GM12878 (cell line): ENCODE data around the gene TADA3. TPM values are rescaled to one million over a fixed set of nuclear protein-coding genes. Genes with fewer than 3 reads are reported as not detected.
A peak's percentile ranks its signal among the peaks of the same experiment; 100 is the strongest.

ENCODE experiments used
- ATF7 ChIP-seq: fragments of 450-650 bp; IDR thresholded peaks from 2 replicates; pipeline ENCODE4 v1.6.1; 2016; ENCODE audit warnings: low read depth, mild to moderate bottlenecking
- BCL11A ChIP-seq: IDR thresholded peaks from 2 replicates; pipeline ENCODE4 v1.6.1; 2011; ENCODE audit warnings: low read depth, low read length
- BRCA1 ChIP-seq: IDR thresholded peaks from 2 replicates; pipeline ENCODE4 v1.6.1; 2011; ENCODE audit warnings: low read depth, low read length, improper control_type of control experiment
- CHD2 ChIP-seq: IDR thresholded peaks from 2 replicates; pipeline ENCODE4 v1.6.1; 2011; ENCODE audit warnings: low read depth, low read length, improper control_type of control experiment, borderline replicate concordance
- EP300 ChIP-seq, 2 experiments: fragments of 150-350 bp in 1 of 2; IDR thresholded peaks; 2 replicates each; pipeline ENCODE4 v1.6.1; 2011 to 2012; ENCODE audit warnings: low read depth in 2 of 2, low read length in 2 of 2, borderline replicate concordance in 1 of 2, improper control_type of control experiment in 1 of 2, inconsistent platforms in 1 of 2; ENCODE audit not compliant: control insufficient read depth in 1 of 2
- ETV6 ChIP-seq, 2 experiments: fragments of 450-650 bp in 1 of 2; IDR thresholded peaks in 1 of 2; conservative IDR thresholded peaks in 1 of 2; 2 replicates each; pipeline ENCODE4 v1.6.1; 2014; ENCODE audit warnings: antibody characterized with exemption in 1 of 2, borderline replicate concordance in 1 of 2, low read depth in 1 of 2, mild to moderate bottlenecking in 1 of 2, moderate library complexity in 1 of 2
- FOXM1 ChIP-seq: IDR thresholded peaks from 2 replicates; pipeline ENCODE4 v1.6.1; 2012; ENCODE audit warnings: low read depth, mild to moderate bottlenecking, inconsistent platforms, low read length, moderate library complexity
- HDGF ChIP-seq: fragments of 450-650 bp; IDR thresholded peaks from 2 replicates; pipeline ENCODE4 v1.6.1; 2016; ENCODE audit warnings: antibody characterized with exemption
- LARP7 ChIP-seq: fragments of 450-650 bp; IDR thresholded peaks from 2 replicates; pipeline ENCODE4 v1.6.1; 2017; ENCODE audit warnings: mild to moderate bottlenecking
- MTA2 ChIP-seq: fragments of 450-650 bp; IDR thresholded peaks from 2 replicates; pipeline ENCODE4 v1.6.1; 2016; ENCODE audit warnings: low read depth, mild to moderate bottlenecking, moderate library complexity
- NR2C1 ChIP-seq: fragments of 450-650 bp; IDR thresholded peaks from 2 replicates; pipeline ENCODE4 v1.6.1; 2017; ENCODE audit warnings: antibody characterized with exemption, mild to moderate bottlenecking, moderate library complexity
- NR2C2 ChIP-seq: IDR thresholded peaks from 2 replicates; pipeline ENCODE4 v1.6.1; 2011; ENCODE audit warnings: borderline replicate concordance, low read depth; ENCODE audit not compliant: control insufficient read depth, insufficient read length
- NR2F1 ChIP-seq: fragments of 450-650 bp; conservative IDR thresholded peaks from 2 replicates; pipeline ENCODE4 v1.6.1; 2017; ENCODE audit warnings: mild to moderate bottlenecking
- POLR2AphosphoS2 ChIP-seq: IDR thresholded peaks from 2 replicates; pipeline ENCODE4 v1.6.1; 2011; ENCODE audit warnings: low read depth, mild to moderate bottlenecking, low read length, improper control_type of control experiment, moderate library complexity
- SP1 ChIP-seq: IDR thresholded peaks from one replicate; pipeline ENCODE4 v1.6.1; 2011; ENCODE audit warnings: low read depth, low read length
- SREBF1 ChIP-seq: IDR thresholded peaks from 2 replicates; pipeline ENCODE4 v1.6.1; 2012; ENCODE audit warnings: mild to moderate bottlenecking, low read length
- TCF12 ChIP-seq: IDR thresholded peaks from 2 replicates; pipeline ENCODE4 v1.6.1; 2011; ENCODE audit warnings: low read depth, mild to moderate bottlenecking, low read length
- polyA plus RNA-seq, 11 experiments: library from polyadenylated mRNA; depleted of rRNA in 4 of 11; unstranded in 6 of 11; stranded (reverse) in 5 of 11; fragments of >200 nt; fragmentation: Nextera tagmentation in 4 of 11; fragmentation: Illumina TruSeq in 1 of 11; extraction: Ambion mirVana in 4 of 11; extraction: Trizol in 1 of 11; gene quantifications; 1 replicate in 1 of 11; 2 replicates in 10 of 11; pipeline versions ENCODE4 v1.2.1 to v1.2.3, GENCODE V29; 2011 to 2016; ENCODE audit warnings: inconsistent platforms in 2 of 11, missing spikeins in 2 of 11, low read depth in 1 of 11
- total RNA-seq, 4 experiments: library from RNA; depleted of rRNA in 3 of 4; stranded (reverse); fragments of >200 nt in 3 of 4; fragmentation: Illumina TruSeq in 1 of 4; extraction: Trizol in 1 of 4; gene quantifications; 2 replicates each; pipeline versions ENCODE4 v1.2.1 to v1.2.3, GENCODE V29; 2013 to 2021
- TF ChIP-seq, protein P1 (sequence below): fragments of 450-650 bp; IDR thresholded peaks from 2 replicates; pipeline ENCODE4 v1.6.1; 2017; ENCODE audit warnings: low read depth, mild to moderate bottlenecking, moderate library complexity
- TF ChIP-seq, protein P2 (sequence below): IDR thresholded peaks from 2 replicates; pipeline ENCODE4 v1.6.1; 2012; ENCODE audit warnings: low read depth, low read length, improper control_type of control experiment
- TF ChIP-seq, protein P3 (sequence below): IDR thresholded peaks from 2 replicates; pipeline ENCODE4 v1.6.1; 2011; ENCODE audit warnings: low read depth, mild to moderate bottlenecking, low read length, moderate library complexity, borderline replicate concordance; ENCODE audit errors: extremely low read depth
- TF ChIP-seq, protein P4 (sequence below): IDR thresholded peaks from 2 replicates; pipeline ENCODE4 v1.6.1; 2011; ENCODE audit warnings: low read depth, low read length, improper control_type of control experiment, borderline replicate concordance
- TF ChIP-seq, protein P5 (sequence below): fragments of 450-650 bp; IDR thresholded peaks from 2 replicates; pipeline ENCODE4 v1.6.1; 2018; ENCODE audit warnings: mild to moderate bottlenecking, low read depth, moderate library complexity; ENCODE audit not compliant: partially characterized antibody

TADA3 gene
- total and polyA plus RNA-seq, 10 of the 15 experiments (the other 5 are each of a cell fraction or from before 2014, with no cell fraction given): 2.6 to 71.2 (median 51.0) TPM

DNA sequence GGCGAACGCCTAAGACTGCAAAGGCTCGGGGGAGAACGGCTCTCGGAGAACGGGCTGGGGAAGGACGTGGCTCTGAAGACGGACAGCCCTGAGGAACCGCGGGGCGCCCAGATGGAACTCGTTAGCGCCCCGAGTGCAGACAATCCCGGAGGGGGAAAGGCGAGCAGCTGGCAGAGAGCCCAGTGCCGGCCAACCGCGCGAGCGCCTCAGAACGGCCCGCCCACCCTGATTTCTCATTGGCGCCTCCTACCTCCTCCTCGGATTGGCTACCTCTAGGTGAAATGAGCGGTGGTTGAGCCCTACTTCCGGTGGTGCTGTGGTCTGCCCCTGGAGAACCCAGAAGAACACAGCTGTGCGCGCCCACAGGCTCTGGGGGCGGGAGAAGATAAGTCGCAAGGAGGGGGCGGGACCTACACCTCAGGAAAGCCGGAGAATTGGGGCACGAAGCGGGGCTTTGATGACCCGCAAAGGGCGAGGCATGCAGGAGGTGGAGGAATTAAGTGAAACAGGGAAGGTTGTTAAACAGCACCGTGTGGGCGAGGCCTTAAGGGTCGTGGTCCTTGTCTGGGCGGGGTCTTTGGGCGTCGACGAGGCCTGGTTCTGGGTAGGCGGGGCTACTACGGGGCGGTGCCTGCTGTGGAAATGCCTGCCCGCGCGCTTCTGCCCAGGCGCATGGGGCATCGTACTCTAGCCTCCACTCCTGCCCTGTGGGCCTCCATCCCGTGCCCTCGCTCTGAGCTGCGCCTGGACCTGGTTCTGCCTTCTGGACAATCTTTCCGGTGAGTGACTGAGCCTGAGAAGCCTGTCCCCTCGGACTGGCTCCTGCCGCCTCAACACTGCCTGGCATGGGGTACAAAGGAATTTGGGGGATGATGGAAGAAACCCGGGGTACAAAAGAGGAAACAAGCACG is 42.4 kb downstream of the TADA3 start, which contains the start of gene OGG1 (continued):
- TF ChIP-seq, protein P1, sequence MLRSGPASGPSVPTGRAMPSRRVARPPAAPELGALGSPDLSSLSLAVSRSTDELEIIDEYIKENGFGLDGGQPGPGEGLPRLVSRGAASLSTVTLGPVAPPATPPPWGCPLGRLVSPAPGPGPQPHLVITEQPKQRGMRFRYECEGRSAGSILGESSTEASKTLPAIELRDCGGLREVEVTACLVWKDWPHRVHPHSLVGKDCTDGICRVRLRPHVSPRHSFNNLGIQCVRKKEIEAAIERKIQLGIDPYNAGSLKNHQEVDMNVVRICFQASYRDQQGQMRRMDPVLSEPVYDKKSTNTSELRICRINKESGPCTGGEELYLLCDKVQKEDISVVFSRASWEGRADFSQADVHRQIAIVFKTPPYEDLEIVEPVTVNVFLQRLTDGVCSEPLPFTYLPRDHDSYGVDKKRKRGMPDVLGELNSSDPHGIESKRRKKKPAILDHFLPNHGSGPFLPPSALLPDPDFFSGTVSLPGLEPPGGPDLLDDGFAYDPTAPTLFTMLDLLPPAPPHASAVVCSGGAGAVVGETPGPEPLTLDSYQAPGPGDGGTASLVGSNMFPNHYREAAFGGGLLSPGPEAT: peak; percentile 42; the same call in 1 of the 2 replicates
- TF ChIP-seq POLR2AphosphoS2 (peak; percentile 69; the same call in 1 of the 2 replicates), MTA2 (0 out of 2 replicates have a peak, but pooled peaks have one; percentile 48), CHD2 (peak; percentile 52; the same call in 1 of the 2 replicates), FOXM1 (no peak), EP300 (IDR thresholded peaks at IDR 0.05; ENCODE audit: borderline replicate concordance in 1 of 2, control insufficient read depth in 1 of 2, low read depth in 2 of 2, low read length in 2 of 2) (peak in 1 of 2 experiments; percentile 20; a peak in 1 of 4 replicates), BRCA1 (no peak), TCF12 (peak; percentile 85), NR2C2 (no peak), NR2F1 (peak; percentile 32; the same call in 1 of the 2 replicates), NR2C1 (peak; percentile 18; the same call in 1 of the 2 replicates), SP1 (peak; percentile 72), LARP7 (peak; percentile 53; the same call in 1 of the 2 replicates), HDGF (0 out of 2 replicates have a peak, but pooled peaks have one; percentile 75), BCL11A (no peak), SREBF1 (0 out of 2 replicates have a peak, but pooled peaks have one; percentile 32), ATF7 (peak; percentile 82), ETV6 (conservative IDR thresholded peaks at IDR 0.05 in 1 of 2, IDR thresholded peaks at IDR 0.05 in 1 of 2; ENCODE audit: borderline replicate concordance in 1 of 2, low read depth in 1 of 2) (no peak)
- TF ChIP-seq, protein P2, sequence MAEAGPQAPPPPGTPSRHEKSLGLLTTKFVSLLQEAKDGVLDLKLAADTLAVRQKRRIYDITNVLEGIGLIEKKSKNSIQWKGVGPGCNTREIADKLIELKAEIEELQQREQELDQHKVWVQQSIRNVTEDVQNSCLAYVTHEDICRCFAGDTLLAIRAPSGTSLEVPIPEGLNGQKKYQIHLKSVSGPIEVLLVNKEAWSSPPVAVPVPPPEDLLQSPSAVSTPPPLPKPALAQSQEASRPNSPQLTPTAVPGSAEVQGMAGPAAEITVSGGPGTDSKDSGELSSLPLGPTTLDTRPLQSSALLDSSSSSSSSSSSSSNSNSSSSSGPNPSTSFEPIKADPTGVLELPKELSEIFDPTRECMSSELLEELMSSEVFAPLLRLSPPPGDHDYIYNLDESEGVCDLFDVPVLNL: 0 out of 2 replicates have a peak, but pooled peaks have one; percentile 3
- TF ChIP-seq, protein P3, sequence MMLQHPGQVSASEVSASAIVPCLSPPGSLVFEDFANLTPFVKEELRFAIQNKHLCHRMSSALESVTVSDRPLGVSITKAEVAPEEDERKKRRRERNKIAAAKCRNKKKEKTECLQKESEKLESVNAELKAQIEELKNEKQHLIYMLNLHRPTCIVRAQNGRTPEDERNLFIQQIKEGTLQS: no peak
- TF ChIP-seq, protein P4, sequence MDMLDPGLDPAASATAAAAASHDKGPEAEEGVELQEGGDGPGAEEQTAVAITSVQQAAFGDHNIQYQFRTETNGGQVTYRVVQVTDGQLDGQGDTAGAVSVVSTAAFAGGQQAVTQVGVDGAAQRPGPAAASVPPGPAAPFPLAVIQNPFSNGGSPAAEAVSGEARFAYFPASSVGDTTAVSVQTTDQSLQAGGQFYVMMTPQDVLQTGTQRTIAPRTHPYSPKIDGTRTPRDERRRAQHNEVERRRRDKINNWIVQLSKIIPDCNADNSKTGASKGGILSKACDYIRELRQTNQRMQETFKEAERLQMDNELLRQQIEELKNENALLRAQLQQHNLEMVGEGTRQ: no peak
- TF ChIP-seq, protein P5, sequence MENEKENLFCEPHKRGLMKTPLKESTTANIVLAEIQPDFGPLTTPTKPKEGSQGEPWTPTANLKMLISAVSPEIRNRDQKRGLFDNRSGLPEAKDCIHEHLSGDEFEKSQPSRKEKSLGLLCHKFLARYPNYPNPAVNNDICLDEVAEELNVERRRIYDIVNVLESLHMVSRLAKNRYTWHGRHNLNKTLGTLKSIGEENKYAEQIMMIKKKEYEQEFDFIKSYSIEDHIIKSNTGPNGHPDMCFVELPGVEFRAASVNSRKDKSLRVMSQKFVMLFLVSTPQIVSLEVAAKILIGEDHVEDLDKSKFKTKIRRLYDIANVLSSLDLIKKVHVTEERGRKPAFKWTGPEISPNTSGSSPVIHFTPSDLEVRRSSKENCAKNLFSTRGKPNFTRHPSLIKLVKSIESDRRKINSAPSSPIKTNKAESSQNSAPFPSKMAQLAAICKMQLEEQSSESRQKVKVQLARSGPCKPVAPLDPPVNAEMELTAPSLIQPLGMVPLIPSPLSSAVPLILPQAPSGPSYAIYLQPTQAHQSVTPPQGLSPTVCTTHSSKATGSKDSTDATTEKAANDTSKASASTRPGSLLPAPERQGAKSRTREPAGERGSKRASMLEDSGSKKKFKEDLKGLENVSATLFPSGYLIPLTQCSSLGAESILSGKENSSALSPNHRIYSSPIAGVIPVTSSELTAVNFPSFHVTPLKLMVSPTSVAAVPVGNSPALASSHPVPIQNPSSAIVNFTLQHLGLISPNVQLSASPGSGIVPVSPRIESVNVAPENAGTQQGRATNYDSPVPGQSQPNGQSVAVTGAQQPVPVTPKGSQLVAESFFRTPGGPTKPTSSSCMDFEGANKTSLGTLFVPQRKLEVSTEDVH: peak; percentile 64
